Anterior cingulate cortex (tissue), 58 donors: ENCODE measurements around the gene SDCBP2.

Experiments
- DNase-seq, 58 donors: peaks; one replicate each; lab custom pipeline; 2025; lab: John Stamatoyannopoulos, UW

The SDCBP2 gene

DNA sequence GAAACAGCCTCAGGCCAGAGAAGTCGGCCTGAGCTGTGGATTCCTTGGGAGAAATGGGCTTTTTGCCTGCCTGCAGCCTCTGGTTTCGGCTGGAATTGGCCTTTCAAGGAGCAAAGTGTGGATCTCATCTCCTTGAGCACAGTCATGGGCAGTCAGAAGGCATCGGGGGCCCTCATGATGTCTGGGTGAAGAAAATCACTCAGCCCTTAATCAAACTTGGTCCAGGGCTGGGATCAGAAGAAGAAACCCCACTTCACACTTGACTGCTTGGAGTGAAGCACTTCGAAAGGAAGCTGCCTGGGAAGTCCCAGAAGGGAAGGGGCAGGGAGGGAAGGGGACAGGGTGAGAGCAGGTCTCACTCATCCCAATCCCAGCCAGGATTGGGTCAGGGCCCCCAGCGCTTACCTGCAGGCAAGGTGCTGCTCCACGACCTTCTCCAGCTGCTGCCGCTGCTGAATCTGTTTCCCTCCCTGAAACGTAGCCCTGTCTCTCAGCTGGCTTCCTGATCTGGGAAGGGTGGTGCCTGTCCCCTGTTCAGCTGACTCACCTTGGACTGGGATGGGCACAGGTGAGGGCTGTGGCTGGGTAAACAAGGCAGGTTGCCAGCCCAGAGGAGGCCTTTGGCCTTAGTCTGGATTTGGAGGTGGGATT, at the start of gene SDCBP2:
Gene SDCBP2, minus strand, starts transcription at position 460 of the 651 bp plus-strand sequence. CDS start 8,723 bp downstream, outside the sequence.
- no peak for DNase-seq

DNA sequence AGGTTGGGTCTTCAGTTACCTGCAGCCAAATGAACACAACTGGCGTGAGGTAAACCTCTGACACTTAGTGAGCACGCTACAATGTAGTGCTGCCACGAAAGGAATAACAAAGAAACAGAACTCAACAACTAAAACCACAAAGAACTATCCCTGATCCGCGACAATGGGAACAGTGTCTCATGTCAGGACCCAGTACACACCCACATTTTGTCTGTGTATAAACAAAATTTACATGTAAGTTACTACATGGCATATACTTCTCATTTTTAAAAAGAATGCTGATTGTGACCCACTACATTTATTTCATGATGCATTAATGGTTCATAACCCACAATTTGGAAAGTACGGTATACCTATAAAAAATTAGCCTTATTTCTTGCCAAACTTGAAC, 49.8 kb upstream of the SDCBP2 start:
- DNase-seq = no peak

DNA sequence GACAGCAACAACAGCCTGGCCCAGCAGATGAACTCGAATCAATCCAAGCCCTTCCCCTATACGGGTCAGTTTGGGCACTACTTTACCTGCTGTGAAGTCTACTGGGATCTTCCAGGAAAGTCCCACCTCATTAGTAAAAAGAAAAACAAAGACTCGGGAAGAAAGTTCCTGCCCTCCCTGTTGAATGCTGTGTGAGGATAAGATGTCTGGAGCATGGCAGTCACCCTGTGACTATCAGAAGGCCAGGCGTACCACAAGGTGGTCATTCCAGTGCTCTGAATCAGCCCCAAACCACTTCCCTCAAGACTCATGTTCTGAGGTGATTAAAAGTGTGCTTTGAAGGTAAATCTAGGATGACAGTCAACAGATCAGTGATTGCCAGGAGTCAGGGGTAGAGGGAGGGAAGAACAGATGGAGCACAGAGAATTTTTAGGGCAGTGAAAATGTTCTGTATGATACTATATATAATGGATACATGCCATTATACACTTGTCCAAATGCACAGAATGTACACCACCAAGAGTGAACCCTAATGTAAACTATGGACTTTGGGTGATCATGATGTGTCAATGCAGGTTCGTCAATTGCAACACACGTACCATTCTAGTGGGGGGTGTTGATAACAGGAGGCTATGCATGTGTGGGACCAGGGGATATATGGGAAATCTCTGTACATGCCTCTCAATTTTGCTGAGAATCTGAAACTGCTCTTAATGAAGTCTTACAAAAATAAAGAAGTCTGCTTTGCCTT, 49.2 kb upstream of the SDCBP2 start:
- DNase-seq = no peak

- no peak for DNase-seq
Observed at GRCh38 chr20:1377341-1377871, 48.5 kb upstream of the SDCBP2 start.

DNA sequence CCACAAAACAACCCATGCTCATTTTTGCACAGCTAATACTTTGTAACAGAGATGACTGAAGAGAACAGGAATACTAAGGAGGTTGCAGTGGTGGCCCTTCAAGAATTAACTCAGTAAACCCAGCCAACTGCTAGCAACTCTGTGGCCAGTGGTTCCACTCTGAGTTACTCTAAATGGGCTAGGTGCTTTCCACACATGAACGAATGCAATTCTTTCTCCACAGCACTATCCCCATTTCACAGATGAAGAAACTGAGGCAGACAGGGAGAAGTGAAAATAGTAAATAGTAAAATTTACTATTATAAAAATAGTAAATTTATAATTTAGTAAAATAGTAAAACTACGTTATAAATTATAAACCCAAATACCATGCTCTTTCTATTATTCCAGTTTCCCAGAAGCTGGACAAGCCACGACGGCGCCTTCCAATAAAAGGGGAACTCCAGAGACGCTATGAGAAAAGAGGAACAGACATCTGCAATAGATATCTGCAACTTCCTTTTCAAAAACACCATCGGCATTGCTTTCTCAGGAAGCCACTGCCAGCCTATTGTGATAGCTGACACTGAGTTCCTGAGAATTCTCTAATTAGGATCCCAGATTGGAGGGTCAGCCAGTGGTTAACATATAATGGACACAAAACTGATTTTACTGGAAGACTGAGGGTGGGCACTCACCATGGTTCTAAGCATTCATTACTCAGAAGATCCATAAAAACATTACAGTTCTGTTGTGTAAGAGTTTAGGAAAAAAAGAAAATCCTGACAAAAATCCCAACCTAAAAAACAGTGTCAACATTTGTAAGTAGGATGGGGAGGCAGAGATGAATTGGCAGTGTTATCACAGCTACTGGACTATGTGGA, 47.7 kb upstream of the SDCBP2 start:
- DNase-seq = no peak

DNA sequence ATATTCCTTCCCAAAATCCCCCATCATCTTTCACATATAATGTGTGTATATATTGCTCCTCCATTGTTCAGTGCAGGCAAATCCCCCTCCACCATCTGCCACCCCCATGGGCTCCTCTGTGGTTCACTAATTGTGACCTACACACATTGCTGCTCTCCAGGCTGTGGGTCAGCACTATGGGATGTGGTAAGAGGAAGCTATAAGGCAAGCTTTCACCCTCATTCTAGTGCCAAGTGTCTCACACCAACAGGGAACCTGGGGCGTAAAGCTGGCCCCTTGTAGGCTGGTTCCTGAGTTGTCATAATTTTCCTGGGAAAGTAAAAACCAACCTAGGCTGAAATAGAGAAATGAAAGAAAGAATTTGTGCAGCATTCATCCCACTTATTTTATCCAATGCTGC, 47.1 kb upstream of the SDCBP2 start:
- no peak for DNase-seq

- no peak for DNase-seq
Observed at GRCh38 chr20:1375515-1375914, 46.6 kb upstream of the SDCBP2 start.

- DNase-seq = no peak
Observed at GRCh38 chr20:1374246-1374645, 45.3 kb upstream of the SDCBP2 start.

GRCh38 chr20:1373614-1374013, 44.7 kb upstream of the SDCBP2 start:
- DNase-seq = peak in 41 of 58 donors; percentile 14 to 89 (median 62)

GRCh38 chr20:1373036-1373435, 44.1 kb upstream of the SDCBP2 start:
- no peak for DNase-seq

GRCh38 chr20:1371830-1372539, 43.0 kb upstream of the SDCBP2 start:
- no peak for DNase-seq

GRCh38 chr20:1371202-1371782, 42.4 kb upstream of the SDCBP2 start:
- DNase-seq = no peak

DNA sequence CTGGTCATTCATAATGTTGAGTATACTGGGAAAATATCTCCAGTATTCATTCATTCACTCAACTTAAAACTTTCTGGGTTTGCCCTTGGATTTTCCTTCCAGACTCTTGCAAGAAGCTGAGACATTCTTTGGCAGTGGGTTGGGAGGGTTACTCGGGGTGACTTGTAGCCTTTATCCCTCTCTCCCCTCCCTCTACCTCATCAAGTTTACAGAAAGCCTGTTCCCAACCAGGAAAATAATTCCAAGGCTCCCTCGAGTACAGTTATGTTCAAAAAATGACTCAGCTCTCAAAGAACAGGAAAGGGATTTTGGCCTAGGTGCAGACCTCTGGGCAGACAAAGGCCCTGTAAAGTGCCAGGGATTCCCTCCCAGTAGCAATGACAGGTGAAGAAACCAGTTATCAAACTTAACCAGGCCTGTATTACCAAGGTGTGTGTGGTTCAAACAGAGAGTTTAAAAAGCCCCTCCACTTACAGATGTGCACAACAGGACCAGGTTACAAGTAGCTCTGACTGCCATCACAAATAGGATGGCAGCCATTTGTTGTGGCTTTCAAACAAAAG, 41.7 kb upstream of the SDCBP2 start:
- no peak for DNase-seq

DNA sequence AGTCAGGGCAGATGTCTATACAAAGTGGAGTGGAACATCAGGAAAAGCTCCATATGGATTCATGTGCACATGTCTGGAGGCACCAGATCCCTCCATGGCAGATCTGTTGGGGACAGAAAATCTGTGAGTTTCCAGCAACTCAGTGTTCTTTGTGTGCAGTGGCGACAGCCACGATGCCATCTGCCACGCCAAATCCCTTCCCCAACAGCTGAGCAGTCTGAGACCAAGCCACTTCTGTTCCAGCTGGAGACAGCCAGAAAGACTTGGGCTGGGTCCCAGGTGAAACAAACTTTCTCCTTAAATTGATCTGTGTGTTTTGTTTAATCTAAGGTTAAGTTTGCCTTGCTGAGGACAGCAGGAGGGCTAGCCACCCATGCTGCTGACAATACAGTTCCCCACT, 41.0 kb upstream of the SDCBP2 start:
- peak in 17 of 58 donors; percentile 13 to 60 (median 38) for DNase-seq

DNA sequence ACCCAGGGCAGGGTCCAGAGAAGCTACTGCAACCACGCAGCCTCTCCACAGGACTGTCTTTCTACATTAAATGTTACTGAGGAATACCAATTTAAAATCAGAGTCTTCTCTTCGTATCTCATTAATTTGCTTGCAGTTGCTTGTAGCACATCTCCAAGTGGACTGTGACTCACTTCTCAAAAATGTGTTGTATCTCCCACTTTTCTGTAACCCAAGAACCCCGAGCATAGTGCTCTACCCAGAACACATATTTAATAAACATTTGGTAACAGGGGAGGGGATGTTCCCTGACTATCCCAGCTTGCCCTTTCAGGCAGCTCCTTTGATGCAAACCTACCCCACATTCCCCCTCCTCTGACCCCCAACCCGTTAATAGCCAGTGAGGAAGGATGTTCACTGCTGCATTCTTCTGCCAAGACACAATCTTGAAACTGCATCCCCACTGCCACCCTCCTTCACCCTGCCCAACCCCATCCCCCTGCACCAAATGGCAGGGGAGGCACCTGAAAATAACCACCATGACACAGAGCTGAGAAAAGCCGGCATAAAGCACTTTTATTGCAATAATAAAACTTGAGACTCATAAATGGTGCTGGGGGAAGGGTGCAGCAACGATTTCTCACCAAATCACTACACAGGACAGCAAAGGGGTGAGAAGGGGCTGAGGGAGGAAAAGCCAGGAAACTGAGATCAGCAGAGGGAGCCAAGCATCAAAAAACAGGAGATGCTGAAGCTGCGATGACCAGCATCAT, 39.7 kb upstream of the SDCBP2 start:
- DNase-seq = no peak

DNA sequence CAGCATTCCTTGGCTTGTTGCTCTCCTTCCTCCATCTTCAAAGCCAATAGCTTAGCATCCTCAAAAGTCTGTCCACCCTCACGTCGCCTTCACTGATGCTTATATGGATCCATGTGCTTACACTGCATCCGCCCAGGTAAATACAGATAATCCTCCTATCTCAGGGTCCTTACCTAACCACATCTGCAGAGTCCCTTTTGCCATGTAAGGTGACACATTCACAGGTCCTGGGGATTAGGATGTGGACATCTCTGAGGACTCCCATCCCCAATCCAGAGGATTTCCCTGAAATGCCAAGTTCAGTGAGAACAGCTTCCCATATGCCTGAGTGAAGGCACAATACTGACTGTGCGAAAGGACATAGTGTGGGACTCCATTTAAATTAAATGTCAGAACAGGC, 38.5 kb upstream of the SDCBP2 start:
- DNase-seq = no peak

- no peak for DNase-seq
Observed at GRCh38 chr20:1364106-1364505, 35.2 kb upstream of the SDCBP2 start.

DNA sequence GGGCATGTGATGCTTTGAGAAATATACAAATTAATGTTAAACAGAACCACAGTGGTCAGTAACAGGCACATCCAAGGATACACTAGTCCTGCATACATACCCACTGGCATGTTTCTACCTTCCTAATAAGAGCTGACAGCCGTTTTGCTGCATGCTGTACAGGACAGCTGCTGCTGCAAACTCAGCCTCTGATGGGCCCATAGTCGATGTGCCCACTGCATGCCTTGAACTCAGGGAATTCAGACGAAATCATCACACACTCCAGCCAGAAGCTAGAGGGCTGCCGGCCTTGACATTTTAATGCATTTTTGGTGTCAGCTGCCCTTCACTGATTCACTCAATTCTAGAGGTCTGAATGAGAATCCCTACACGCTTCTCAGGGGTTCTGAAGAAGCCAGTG, 34.6 kb upstream of the SDCBP2 start:
- no peak for DNase-seq

DNA sequence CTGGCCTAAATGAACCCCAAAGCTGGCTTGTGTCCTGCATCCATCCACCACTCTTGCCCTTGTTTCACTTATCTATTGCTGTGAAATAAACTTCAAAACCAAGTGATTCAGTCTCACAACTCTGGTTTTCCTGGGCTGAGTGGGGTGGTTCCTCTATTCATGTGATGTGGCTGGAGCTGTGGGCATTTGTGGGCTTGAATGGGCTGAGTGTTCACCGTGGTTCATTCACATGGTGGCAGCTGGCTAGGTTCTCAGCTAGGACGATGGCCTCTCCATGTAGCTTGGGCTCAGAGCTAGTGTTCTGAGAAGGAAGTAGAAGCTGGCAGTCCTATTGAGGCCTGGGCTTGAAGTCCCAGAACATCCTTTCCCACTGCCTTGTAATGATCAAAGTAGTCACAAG, 33.5 kb upstream of the SDCBP2 start:
- no peak for DNase-seq
